Measurements from ENCODE around the gene FBXW7.

FBXW7 gene

GRCh38 chr4:152524427-152524826, 11.5 kb downstream of the FBXW7 start:
- H3K36me3 Mint-ChIP-seq (ENCODE audit: low read depth) = peaks cover 13% of the 10 kb centered on the region
- no peak overlapping the region for H3K27ac Mint-ChIP-seq
- no peaks in the 10 kb centered on the region for H3K27me3 Mint-ChIP-seq (ENCODE audit: low read depth)
- no peak overlapping the region for H3K4me3 Mint-ChIP-seq
- TF ChIP-seq CTCF (IDR thresholded peaks at IDR 0.05; ENCODE audit: unreplicated experiment in 3 of 3) = no peak
- no peaks in the 10 kb centered on the region for H3K4me1 Mint-ChIP-seq
- H3K9me3 Mint-ChIP-seq = no peaks in the 10 kb centered on the region

- Mint-ChIP-seq H3K27ac (no peak overlapping the region), H3K27me3 (ENCODE audit: low read depth) (no peaks in the 10 kb centered on the region), H3K36me3 (ENCODE audit: low read depth) (peaks cover 14% of the 10 kb centered on the region), H3K4me3 (no peak overlapping the region), H3K9me3 (no peaks in the 10 kb centered on the region), H3K4me1 (no peaks in the 10 kb centered on the region)
- TF ChIP-seq CTCF (IDR thresholded peaks at IDR 0.05; ENCODE audit: unreplicated experiment in 3 of 3) = no peak
Measured at GRCh38 chr4:152523731-152524130, 12.2 kb downstream of the FBXW7 start.

GRCh38 chr4:152522754-152523153, 13.1 kb downstream of the FBXW7 start:
- no peak overlapping the region for H3K27ac Mint-ChIP-seq
- TF ChIP-seq CTCF (IDR thresholded peaks at IDR 0.05; ENCODE audit: unreplicated experiment in 3 of 3) = no peak
- no peaks in the 10 kb centered on the region for H3K4me1 Mint-ChIP-seq
- no peaks in the 10 kb centered on the region for H3K9me3 Mint-ChIP-seq
- no peaks in the 10 kb centered on the region for H3K27me3 Mint-ChIP-seq (ENCODE audit: low read depth)
- no peak overlapping the region for H3K4me3 Mint-ChIP-seq
- H3K36me3 Mint-ChIP-seq (ENCODE audit: low read depth) = peaks cover 14% of the 10 kb centered on the region

- Mint-ChIP-seq H3K4me1 (no peaks in the 10 kb centered on the region), H3K9me3 (no peaks in the 10 kb centered on the region), H3K27ac (no peak overlapping the region), H3K4me3 (no peak overlapping the region), H3K27me3 (ENCODE audit: low read depth) (no peaks in the 10 kb centered on the region), H3K36me3 (ENCODE audit: low read depth) (peaks cover 14% of the 10 kb centered on the region)
- no peak for TF ChIP-seq CTCF (IDR thresholded peaks at IDR 0.05; ENCODE audit: unreplicated experiment in 3 of 3)
Measured at GRCh38 chr4:152522245-152522644, 13.6 kb downstream of the FBXW7 start.

GRCh38 chr4:152516156-152516555, 19.7 kb downstream of the FBXW7 start:
- H3K4me1 Mint-ChIP-seq = no peaks in the 10 kb centered on the region
- no peak for TF ChIP-seq CTCF (IDR thresholded peaks at IDR 0.05; ENCODE audit: unreplicated experiment in 3 of 3)
- H3K36me3 Mint-ChIP-seq (ENCODE audit: low read depth) = peaks cover 18% of the 10 kb centered on the region
- no peak overlapping the region for H3K4me3 Mint-ChIP-seq
- no peaks in the 10 kb centered on the region for H3K9me3 Mint-ChIP-seq
- no peaks in the 10 kb centered on the region for H3K27me3 Mint-ChIP-seq (ENCODE audit: low read depth)
- H3K27ac Mint-ChIP-seq = no peak overlapping the region

GRCh38 chr4:152515678-152516077, 20.2 kb downstream of the FBXW7 start:
- H3K4me3 Mint-ChIP-seq = no peak overlapping the region
- no peaks in the 10 kb centered on the region for H3K9me3 Mint-ChIP-seq
- no peaks in the 10 kb centered on the region for H3K4me1 Mint-ChIP-seq
- H3K36me3 Mint-ChIP-seq (ENCODE audit: low read depth) = peaks cover 13% of the 10 kb centered on the region
- peak overlapping the region in 1 of 3 experiments; percentile 28 for H3K27ac Mint-ChIP-seq
- H3K27me3 Mint-ChIP-seq (ENCODE audit: low read depth) = no peaks in the 10 kb centered on the region
- no peak for TF ChIP-seq CTCF (IDR thresholded peaks at IDR 0.05; ENCODE audit: unreplicated experiment in 3 of 3)
